Measurements from ENCODE around the gene PCDH11Y. TPM values are rescaled to one million over a fixed set of nuclear protein-coding genes. Genes with fewer than 3 reads are reported as not detected.
"Not testable (repeated sequence)": the region's sequence is repeated elsewhere in the genome, so short reads cannot be mapped to it uniquely, and the experiment has no call there.

The PCDH11Y gene
- total and polyA plus RNA-seq, 11 donors = 0.07 to 0.36 (median 0.31) TPM; not detected in 8

DNA sequence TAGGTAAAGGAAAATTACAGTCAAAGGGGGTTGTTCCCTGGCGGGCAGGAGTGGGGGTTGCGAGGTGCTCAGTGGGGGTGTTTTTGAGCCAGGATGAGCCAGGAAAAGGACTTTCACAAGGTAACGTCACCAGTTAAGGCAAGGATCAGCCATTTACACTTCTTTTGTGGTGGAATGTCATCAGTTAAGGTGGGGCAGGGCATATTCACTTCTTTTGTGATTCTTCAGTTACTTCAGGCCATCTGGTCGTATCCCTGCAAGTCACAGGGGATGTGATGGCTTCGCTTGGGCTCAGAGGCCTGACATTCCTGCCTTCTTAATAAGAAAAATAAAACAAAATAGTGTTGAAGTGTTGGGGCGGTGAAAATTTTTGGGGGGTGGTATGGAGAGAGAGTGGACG lies 324.8 kb downstream of the PCDH11Y start:
- H3K27ac ChIP-seq; H3K4me1 ChIP-seq; H3K9me3 ChIP-seq; H3K4me3 ChIP-seq; DNase-seq; ATAC-seq; H3K27me3 ChIP-seq; H3K36me3 ChIP-seq; intact Hi-C loops (cut with DNase I): not testable (repeated sequence)
- 68 to 72% methylated on average over 7 of the region's 7 CpGs; no CpG with 5 or more reads in 2 of the 4 donors for WGBS, 4 donors

DNA sequence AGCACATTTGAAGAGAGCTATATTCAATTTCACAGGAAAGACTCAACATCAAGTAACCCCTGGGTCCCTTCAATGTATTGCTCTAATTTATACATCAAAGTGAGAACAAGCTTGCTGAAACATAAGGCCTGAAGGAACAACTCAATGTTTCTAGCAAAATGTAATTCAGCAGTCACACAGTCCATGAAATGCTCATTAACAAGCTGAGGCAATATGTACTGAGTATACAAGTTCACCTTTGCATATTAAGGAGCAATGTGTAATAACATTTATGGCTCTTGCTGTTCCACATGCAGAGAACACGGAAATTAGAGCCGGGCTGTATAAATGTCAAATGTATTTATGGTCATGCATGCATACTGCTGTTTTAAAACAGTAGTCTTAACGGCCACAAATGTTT lies 342.1 kb downstream of the PCDH11Y start:
- H3K4me1 ChIP-seq; H3K9me3 ChIP-seq; H3K27ac ChIP-seq; H3K4me3 ChIP-seq; H3K36me3 ChIP-seq; intact Hi-C loops (cut with DNase I); H3K27me3 ChIP-seq; ATAC-seq; DNase-seq: not testable (repeated sequence)
- WGBS, 4 donors = 74 to 85% methylated on average over 3 of the region's 3 CpGs; no CpG with 5 or more reads in 2 of the 4 donors

DNA sequence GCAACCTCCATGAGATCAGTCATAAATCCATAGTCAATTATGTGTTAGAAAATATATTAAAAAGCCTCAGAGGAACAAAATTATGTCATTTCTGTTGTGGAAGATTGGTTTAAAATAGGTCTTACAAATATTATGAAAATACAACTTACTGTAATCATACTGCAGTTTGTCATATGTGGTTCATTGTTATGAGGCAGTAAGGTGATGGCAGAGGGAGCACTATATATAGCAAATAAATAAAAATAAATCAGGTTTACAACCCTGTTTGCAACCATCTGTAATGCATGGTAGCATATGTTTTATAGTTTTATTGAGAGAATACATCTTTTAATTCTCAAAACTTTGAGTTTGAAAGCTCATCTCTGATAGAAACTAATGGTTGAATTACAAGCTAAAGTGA lies 543.6 kb downstream of the PCDH11Y start:
- H3K9me3 ChIP-seq; H3K36me3 ChIP-seq; ATAC-seq; H3K4me1 ChIP-seq; DNase-seq; H3K27ac ChIP-seq; intact Hi-C loops (cut with DNase I); H3K27me3 ChIP-seq; H3K4me3 ChIP-seq: not testable (repeated sequence)

DNA sequence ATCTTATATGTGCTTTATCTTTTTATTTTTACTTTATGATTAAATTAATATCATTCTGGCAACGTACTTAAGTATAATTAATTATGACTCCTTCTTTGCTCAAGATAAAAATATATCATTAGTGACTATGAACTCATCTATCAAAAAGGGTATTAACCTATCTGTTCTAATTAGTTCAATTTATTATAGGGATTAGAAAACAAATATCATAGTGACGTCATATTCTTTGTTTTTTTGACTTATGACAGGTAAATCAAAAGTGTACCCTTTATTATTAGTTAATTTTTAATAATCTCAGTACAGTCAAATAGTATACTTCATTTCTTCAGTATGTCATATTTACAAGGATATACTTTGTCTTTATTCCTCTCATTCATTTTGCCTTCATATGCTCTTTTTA lies 638.5 kb downstream of the PCDH11Y start:
- ATAC-seq; H3K9me3 ChIP-seq; H3K27me3 ChIP-seq; H3K4me3 ChIP-seq; DNase-seq; H3K27ac ChIP-seq; H3K4me1 ChIP-seq; H3K36me3 ChIP-seq; intact Hi-C loops (cut with DNase I): not testable (repeated sequence)
- 57% methylated on average over 1 to 2 of the region's 2 CpGs; no CpG with 5 or more reads in 2 of the 4 donors for WGBS, 4 donors

DNA sequence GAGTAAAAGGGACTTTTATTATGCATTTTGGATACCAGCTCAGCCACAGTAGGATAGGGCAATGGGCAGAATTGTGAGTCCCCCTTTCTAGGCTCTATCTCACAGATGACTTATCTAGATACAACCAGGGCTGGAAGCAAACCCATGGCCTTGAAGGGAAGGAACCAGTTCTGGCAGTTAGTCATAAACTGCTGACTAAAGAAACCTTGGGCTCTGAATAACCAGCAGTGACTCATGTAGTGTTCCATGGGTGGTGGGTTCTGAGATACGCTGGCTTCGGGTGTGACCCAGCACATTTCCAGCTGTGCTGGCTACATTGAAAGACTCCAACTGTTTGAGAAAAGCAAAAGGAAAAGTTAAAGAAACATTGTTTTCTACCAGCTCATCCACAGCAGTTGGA lies 679.2 kb downstream of the PCDH11Y start:
- ATAC-seq; intact Hi-C loops (cut with DNase I): not testable (repeated sequence)

DNA sequence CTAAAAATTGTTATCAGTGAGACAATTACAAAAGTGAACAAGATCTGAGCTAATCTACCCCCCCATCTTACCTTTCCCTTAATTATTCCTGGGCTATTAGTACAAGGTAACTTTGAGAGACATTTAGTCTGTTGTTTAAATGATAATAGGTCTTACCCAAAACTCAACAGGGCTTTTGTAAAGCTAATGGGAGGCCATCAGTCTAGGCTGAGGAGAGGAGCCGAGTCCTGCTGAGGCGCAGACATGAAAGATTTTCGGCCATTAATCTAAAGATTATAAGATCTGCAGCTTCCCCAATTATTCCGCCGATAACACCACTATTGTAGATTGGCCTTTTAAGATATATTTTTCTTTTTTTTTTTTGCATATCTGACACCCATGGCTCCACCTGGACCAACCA lies 708.6 kb downstream of the PCDH11Y start:
- H3K9me3 ChIP-seq; H3K36me3 ChIP-seq; DNase-seq; intact Hi-C loops (cut with DNase I); ATAC-seq; H3K27ac ChIP-seq; H3K27me3 ChIP-seq; H3K4me1 ChIP-seq; H3K4me3 ChIP-seq: not testable (repeated sequence)
- WGBS, 4 donors = 83% methylated on average over 5 of the region's 5 CpGs; no CpG with 5 or more reads in 2 of the 4 donors

More for the DNA sequence above, 679.2 kb downstream of the PCDH11Y start:
- not testable (repeated sequence) for H3K27ac ChIP-seq, H3K9me3 ChIP-seq, DNase-seq, H3K4me3 ChIP-seq, H3K36me3 ChIP-seq, H3K27me3 ChIP-seq, H3K4me1 ChIP-seq
- 79 to 85% methylated on average over 2 of the region's 2 CpGs; no CpG with 5 or more reads in 2 of the 4 donors for WGBS, 4 donors

DNA sequence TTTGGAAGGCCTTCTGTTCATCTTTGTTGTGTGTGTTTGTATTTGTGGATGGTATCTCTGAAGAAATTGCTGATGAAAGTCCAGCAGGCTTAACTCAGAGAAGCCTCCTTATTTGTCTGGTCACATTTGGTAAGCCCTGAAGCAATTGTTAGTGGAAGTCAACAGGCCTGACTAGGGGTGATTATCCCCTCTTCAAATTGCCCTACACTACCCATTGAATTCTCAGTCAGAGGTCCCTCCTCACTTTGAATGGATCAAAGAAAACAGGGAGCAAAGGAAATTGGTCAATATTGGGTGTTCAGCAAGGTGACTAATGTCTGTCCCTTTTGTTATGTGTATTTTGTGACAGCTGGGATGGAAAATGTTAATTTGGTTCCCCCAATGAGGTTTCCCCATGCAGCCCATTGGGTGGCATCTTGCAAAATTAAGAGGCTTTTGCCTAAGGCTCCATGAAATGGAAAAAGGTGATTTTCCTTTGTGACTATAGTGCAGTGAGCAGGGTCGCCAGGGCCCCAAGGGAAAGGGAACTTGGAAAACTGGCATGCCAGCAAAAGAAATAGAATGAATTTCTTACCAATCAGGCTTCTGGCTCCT lies 709.8 kb downstream of the PCDH11Y start:
- H3K4me1 ChIP-seq; H3K4me3 ChIP-seq; ATAC-seq; H3K9me3 ChIP-seq; H3K27me3 ChIP-seq; H3K27ac ChIP-seq; H3K36me3 ChIP-seq; DNase-seq; intact Hi-C loops (cut with DNase I): not testable (repeated sequence)
- WGBS, 4 donors = 67% methylated on average over 1 of the region's 1 CpG; no CpG with 5 or more reads in 3 of the 4 donors

DNA sequence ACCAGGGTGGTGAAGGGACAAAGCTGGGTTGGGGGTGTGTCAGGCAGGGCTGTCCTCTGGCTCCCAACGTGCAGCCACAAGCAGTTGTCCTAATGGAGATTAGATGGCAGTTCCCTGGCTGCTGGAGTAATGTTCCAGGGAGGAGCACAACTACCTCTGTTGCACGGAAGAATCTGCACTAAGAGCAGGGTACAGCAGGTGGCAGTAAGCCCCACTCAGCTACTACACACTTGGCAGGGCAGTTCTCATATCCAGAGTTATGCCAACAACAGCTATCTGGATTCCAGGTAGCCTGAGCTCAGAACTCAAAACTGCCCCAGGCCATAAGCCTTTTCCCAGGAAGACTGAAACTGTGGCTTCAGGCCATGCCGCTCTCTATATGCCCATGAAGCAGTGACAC lies 761.3 kb downstream of the PCDH11Y start:
- not testable (repeated sequence) for DNase-seq, ATAC-seq
- WGBS, 4 donors = 38 to 49% methylated on average over 2 of the region's 3 CpGs; no CpG with 5 or more reads in 2 of the 4 donors

DNA sequence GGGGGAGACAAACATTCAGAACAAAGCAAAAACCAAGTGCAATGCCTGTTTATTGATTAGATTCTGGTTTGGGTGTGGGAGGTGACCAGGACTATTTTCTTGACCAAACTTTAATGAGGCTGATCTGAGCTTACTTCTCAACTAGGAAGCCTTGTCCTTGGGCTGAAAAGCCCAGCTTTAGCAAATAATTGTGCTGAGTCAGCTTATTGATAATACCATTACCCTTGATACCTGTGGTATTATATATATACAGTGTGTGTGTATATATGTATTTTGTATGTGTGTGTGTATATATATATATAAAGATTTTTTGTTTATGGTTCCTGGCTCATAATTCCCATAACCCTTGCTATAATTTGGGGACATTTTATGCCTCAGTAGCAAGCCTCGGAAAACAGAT lies 776.4 kb downstream of the PCDH11Y start:
- H3K4me3 ChIP-seq; H3K4me1 ChIP-seq; DNase-seq; H3K27ac ChIP-seq; intact Hi-C loops (cut with DNase I); H3K27me3 ChIP-seq; ATAC-seq; H3K9me3 ChIP-seq; H3K36me3 ChIP-seq: not testable (repeated sequence)
- 88% methylated on average over 1 of the region's 1 CpG; no CpG with 5 or more reads in 3 of the 4 donors for WGBS, 4 donors

More for the DNA sequence above, 761.3 kb downstream of the PCDH11Y start:
- H3K36me3 ChIP-seq; H3K27me3 ChIP-seq; H3K9me3 ChIP-seq; H3K4me1 ChIP-seq; H3K4me3 ChIP-seq; H3K27ac ChIP-seq; intact Hi-C loops (cut with DNase I): not testable (repeated sequence)

Data from heart left ventricle (tissue), 16 donors.